ENCODE results near the gene STAP1.
"Not testable (repeated sequence)": the region's sequence is repeated elsewhere in the genome, so short reads cannot be mapped to it uniquely, and the experiment has no call there.

STAP1 gene

GRCh38 chr4:67624939-67625338 lies 66.4 kb downstream of the STAP1 start:
- Histone ChIP-seq H3K9me3 (replicated peaks in 1 of 11) (no peaks in the 10 kb centered on the region), H3K27ac (no peak overlapping the region), H3K4me3 (no peak overlapping the region), H3K9ac (no peak overlapping the region), H3K27me3 (no peaks in the 10 kb centered on the region), H4K20me1 (no peaks in the 10 kb centered on the region), H3K36me3 (peaks cover 64 to 100% (median 87%) of the 10 kb centered on the region in 11 experiments), H3K4me1 (no peaks in the 10 kb centered on the region), H3K4me2 (no peak overlapping the region)
- no peak for TF ChIP-seq Cebpa-rat (IDR thresholded peaks at IDR 0.05)

DNA sequence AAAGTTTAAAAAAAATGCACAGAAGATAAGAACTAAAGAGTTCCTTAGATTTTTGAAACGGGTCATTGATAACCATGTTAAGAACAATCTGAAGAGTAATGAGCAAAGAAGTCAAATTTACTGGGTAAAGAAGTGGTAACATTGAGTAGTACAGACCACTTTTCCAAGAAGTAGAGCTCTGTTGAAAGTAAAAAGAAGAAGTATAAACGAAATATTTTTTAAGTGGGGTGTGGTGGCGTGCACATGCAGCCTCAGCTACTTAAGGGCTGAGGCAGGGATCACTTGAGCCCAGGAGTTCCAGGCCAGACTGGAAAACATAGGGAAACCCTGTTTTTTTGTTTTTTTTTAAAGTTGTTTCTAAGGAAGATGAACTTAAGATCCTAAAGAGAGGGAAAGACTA lies 74.0 kb downstream of the STAP1 start:
- Histone ChIP-seq H3K27me3 (no peaks in the 10 kb centered on the region), H4K20me1 (no peaks in the 10 kb centered on the region), H3K9me3 (replicated peaks in 1 of 11) (peaks cover 0 to 15% (median 12%) of the 10 kb centered on the region in 11 experiments; a peak in 15 of 22 replicates), H3K4me3 (no peak overlapping the region), H3K9ac (no peak overlapping the region), H3K36me3 (peaks cover 81 to 100% (median 92%) of the 10 kb centered on the region in 11 experiments), H3K27ac (no peak overlapping the region), H3K4me2 (0 out of 22 replicates have a peak overlapping the region, but pooled peaks of 1 of the 11 experiments have one; percentile 3), H3K4me1 (peaks cover 0 to 10% (median 0%) of the 10 kb centered on the region in 10 experiments; a peak in 3 of 20 replicates)
- no peak for TF ChIP-seq Cebpa-rat (IDR thresholded peaks at IDR 0.05)

- H3K27me3 ChIP-seq = no peaks in the 10 kb centered on the region
- no peak overlapping the region for H3K4me3 ChIP-seq
- H3K4me1 ChIP-seq = peaks cover 0 to 16% (median 0%) of the 10 kb centered on the region in 10 experiments; a peak in 3 of 20 replicates
- H3K27ac ChIP-seq = no peak overlapping the region
- H3K9ac ChIP-seq = no peak overlapping the region
- no peaks in the 10 kb centered on the region for H4K20me1 ChIP-seq
- peaks cover 0 to 28% (median 24%) of the 10 kb centered on the region in 11 experiments; a peak in 20 of 22 replicates for H3K9me3 ChIP-seq (replicated peaks in 1 of 11)
- peaks cover 83 to 100% (median 94%) of the 10 kb centered on the region in 11 experiments for H3K36me3 ChIP-seq
- no peak for TF ChIP-seq Cebpa-rat (IDR thresholded peaks at IDR 0.05)
- H3K4me2 ChIP-seq = no peak overlapping the region
Measured at GRCh38 chr4:67634741-67635140, 76.2 kb downstream of the STAP1 start.

- TF ChIP-seq Cebpa-rat (IDR thresholded peaks at IDR 0.05) = no peak
- Histone ChIP-seq H3K27me3 (no peaks in the 10 kb centered on the region), H3K9ac (no peak overlapping the region), H3K9me3 (replicated peaks in 1 of 11) (peaks cover 0 to 28% (median 24%) of the 10 kb centered on the region in 11 experiments; a peak in 20 of 22 replicates), H3K4me2 (no peak overlapping the region), H3K4me1 (peaks cover 0 to 16% (median 0%) of the 10 kb centered on the region in 10 experiments; a peak in 3 of 20 replicates), H3K27ac (no peak overlapping the region), H3K4me3 (no peak overlapping the region), H3K36me3 (peaks cover 83 to 100% (median 94%) of the 10 kb centered on the region in 11 experiments), H4K20me1 (no peaks in the 10 kb centered on the region; a peak in 1 of 22 replicates)
Measured at GRCh38 chr4:67635331-67635730, 76.8 kb downstream of the STAP1 start.

- peaks cover 79 to 100% (median 87%) of the 10 kb centered on the region in 11 experiments for H3K36me3 ChIP-seq
- peaks cover 0 to 16% (median 0%) of the 10 kb centered on the region in 10 experiments; a peak in 3 of 20 replicates for H3K4me1 ChIP-seq
- not testable (repeated sequence) for H3K27ac ChIP-seq, H3K4me2 ChIP-seq, H3K27me3 ChIP-seq, H3K9ac ChIP-seq, H4K20me1 ChIP-seq, H3K4me3 ChIP-seq
- peaks cover 0 to 28% (median 24%) of the 10 kb centered on the region in 11 experiments; a peak in 20 of 22 replicates for H3K9me3 ChIP-seq (replicated peaks in 1 of 11)
Measured at GRCh38 chr4:67636978-67637377, 78.5 kb downstream of the STAP1 start.

DNA sequence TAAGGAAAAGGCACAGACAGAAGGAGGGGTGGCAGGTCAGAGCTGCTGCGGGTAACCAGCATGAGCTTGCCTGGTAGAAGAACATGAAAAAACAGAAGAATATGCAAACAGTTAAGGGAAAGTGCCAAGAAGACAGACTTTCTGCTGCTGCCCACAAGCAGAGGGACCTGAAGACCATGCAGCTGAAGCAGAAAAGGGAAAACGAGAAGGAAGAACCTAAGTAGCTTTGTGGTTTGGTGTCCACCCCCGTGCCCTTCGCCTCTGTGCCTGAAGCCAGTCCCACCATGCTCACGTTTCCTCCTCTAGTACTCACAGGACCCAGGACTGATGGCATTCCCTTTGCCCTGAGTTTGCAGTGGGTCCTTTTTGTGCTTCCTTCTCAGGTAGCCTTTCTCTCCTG lies 79.6 kb downstream of the STAP1 start:
- no peak overlapping the region for H3K4me2 ChIP-seq

DNA sequence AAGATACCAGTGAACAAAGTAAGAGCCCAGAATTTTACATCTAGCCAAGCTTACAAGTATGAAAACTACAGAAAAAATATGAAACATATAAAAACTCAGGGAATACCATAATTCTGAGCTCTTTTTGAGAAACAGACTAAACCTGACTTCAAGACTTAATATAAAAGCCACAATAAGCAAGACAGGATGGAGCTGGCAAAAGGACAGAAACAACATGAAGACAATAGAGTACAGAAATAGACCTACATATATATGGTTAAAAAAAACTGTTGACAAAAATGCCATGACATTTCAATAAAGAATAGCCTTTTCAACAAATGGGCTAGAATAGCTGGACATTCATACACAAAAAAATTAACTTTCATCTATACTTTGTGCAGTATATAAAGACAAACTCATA lies 93.0 kb downstream of the STAP1 start:
- no peak overlapping the region for H3K9ac ChIP-seq
- peaks cover 53 to 95% (median 67%) of the 10 kb centered on the region in 11 experiments for H3K36me3 ChIP-seq
- no peak for TF ChIP-seq Cebpa-rat (IDR thresholded peaks at IDR 0.05)
- no peaks in the 10 kb centered on the region for H3K4me1 ChIP-seq
- H3K9me3 ChIP-seq (replicated peaks in 1 of 11) = peaks cover 0 to 30% (median 18%) of the 10 kb centered on the region in 11 experiments; a peak in 17 of 22 replicates
- H3K4me2 ChIP-seq = no peak overlapping the region
- no peaks in the 10 kb centered on the region for H3K27me3 ChIP-seq
- peaks cover 0 to 16% (median 0%) of the 10 kb centered on the region in 11 experiments; a peak in 2 of 22 replicates for H4K20me1 ChIP-seq
- no peak overlapping the region for H3K27ac ChIP-seq
- H3K4me3 ChIP-seq = no peak overlapping the region

More for the DNA sequence above, 79.6 kb downstream of the STAP1 start:
- Histone ChIP-seq H3K4me1 (peaks cover 0 to 9% (median 0%) of the 10 kb centered on the region in 10 experiments; a peak in 3 of 20 replicates), H4K20me1 (no peaks in the 10 kb centered on the region; a peak in 1 of 22 replicates), H3K27me3 (no peaks in the 10 kb centered on the region), H3K4me3 (0 out of 20 replicates have a peak overlapping the region, but pooled peaks of 1 of the 10 experiments have one; percentile 15), H3K9ac (no peak overlapping the region), H3K9me3 (replicated peaks in 1 of 11) (peaks cover 0 to 28% (median 24%) of the 10 kb centered on the region in 11 experiments; a peak in 20 of 22 replicates), H3K27ac (no peak overlapping the region), H3K36me3 (peaks cover 68 to 100% (median 84%) of the 10 kb centered on the region in 11 experiments)
- no peak for TF ChIP-seq Cebpa-rat (IDR thresholded peaks at IDR 0.05)

Data from BLaER1 treated with 17β-estradiol and CSF1 and Interleukin-3, amounts not matched to agents 10 nM and 100 nM (cell line).